Liver (tissue), 9 donors: Measurements from ENCODE around the gene LDLRAD4. TPM values are rescaled to one million over a fixed set of nuclear protein-coding genes. Genes with fewer than 3 reads are reported as not detected.

Experiments
- DNase-seq: peaks from one replicate; pipeline ENCODE4 v3.0.0-alpha.2; 2017; ENCODE audit warnings: low spot score
- H3K27ac ChIP-seq, 2 donors: one replicate each; pipeline ENCODE4 v1.7.0; 2013; ENCODE audit warnings: inconsistent platforms in 2 of 2, low read length in 2 of 2, control low read depth in 1 of 2, low read depth in 1 of 2, mild to moderate bottlenecking in 1 of 2
- H3K27me3 ChIP-seq, 4 donors: one replicate each; pipeline versions ENCODE4 v1.6.1 to v1.7.0; 2013; ENCODE audit warnings: low read length in 3 of 4, inconsistent platforms in 1 of 4, mild to moderate bottlenecking in 1 of 4, moderate library complexity in 1 of 4; ENCODE audit not compliant: control insufficient read depth in 4 of 4, insufficient read depth in 4 of 4
- H3K36me3 ChIP-seq, 4 donors: one replicate each; pipeline versions ENCODE4 v1.6.1 to v1.7.0; 2013; ENCODE audit warnings: low read length in 3 of 4, mild to moderate bottlenecking in 3 of 4, low read depth in 1 of 4, moderate library complexity in 1 of 4; ENCODE audit not compliant: control insufficient read depth in 4 of 4, insufficient read depth in 3 of 4
- H3K4me1 ChIP-seq, 4 donors: one replicate each; pipeline versions ENCODE4 v1.6.1 to v1.7.0; 2013; ENCODE audit warnings: low read length in 3 of 4, mild to moderate bottlenecking in 3 of 4, moderate library complexity in 1 of 4; ENCODE audit not compliant: control insufficient read depth in 4 of 4, insufficient read depth in 4 of 4
- H3K4me3 ChIP-seq, 3 donors: one replicate each; pipeline versions ENCODE4 v1.6.1 to v1.7.0; 2013; ENCODE audit warnings: low read length in 3 of 3, control low read depth in 1 of 3, low read depth in 1 of 3, mild to moderate bottlenecking in 1 of 3
- H3K9ac ChIP-seq, 2 donors: one replicate each; pipeline ENCODE4 v1.7.0; 2013; ENCODE audit warnings: low read length in 2 of 2, mild to moderate bottlenecking in 2 of 2, moderate library complexity in 2 of 2, control low read depth in 1 of 2, low read depth in 1 of 2
- H3K9me3 ChIP-seq, 4 donors: one replicate each; pipeline versions ENCODE4 v1.6.1 to v1.7.0; 2013; ENCODE audit warnings: low read length in 3 of 4; ENCODE audit not compliant: control insufficient read depth in 4 of 4
- ATF3 ChIP-seq: IDR thresholded peaks from 2 replicates; pipeline ENCODE4 v1.6.1; 2016; ENCODE audit warnings: antibody characterized with exemption
- FOXA1 ChIP-seq: IDR thresholded peaks from 2 replicates; pipeline ENCODE4 v1.6.1; 2016; ENCODE audit warnings: antibody characterized with exemption
- GABPA ChIP-seq, 2 donors: IDR thresholded peaks in 1 of 2; conservative IDR thresholded peaks in 1 of 2; 2 replicates each; pipeline ENCODE4 v1.6.1; 2016; ENCODE audit warnings: antibody characterized with exemption in 2 of 2, mild to moderate bottlenecking in 1 of 2, moderate library complexity in 1 of 2
- HNF4A ChIP-seq, 2 donors: conservative IDR thresholded peaks; 2 replicates each; pipeline ENCODE4 v1.6.1; 2016; ENCODE audit warnings: antibody characterized with exemption in 2 of 2, mild to moderate bottlenecking in 2 of 2
- HNF4G ChIP-seq: IDR thresholded peaks from 2 replicates; pipeline ENCODE4 v1.6.1; 2016; ENCODE audit warnings: antibody characterized with exemption
- JUND ChIP-seq, 2 donors: IDR thresholded peaks; 2 replicates each; pipeline ENCODE4 v1.6.1; 2016; ENCODE audit warnings: antibody characterized with exemption in 2 of 2
- MAX ChIP-seq: IDR thresholded peaks from 2 replicates; pipeline ENCODE4 v1.6.1; 2016; ENCODE audit warnings: antibody characterized with exemption
- NR2F2 ChIP-seq: IDR thresholded peaks from 2 replicates; pipeline ENCODE4 v1.6.1; 2016; ENCODE audit warnings: antibody characterized with exemption
- RAD21 ChIP-seq, 2 donors: IDR thresholded peaks; 2 replicates each; pipeline ENCODE4 v1.6.1; 2016; ENCODE audit warnings: antibody characterized with exemption in 2 of 2, mild to moderate bottlenecking in 2 of 2
- RXRA ChIP-seq, 2 donors: IDR thresholded peaks; 2 replicates each; pipeline ENCODE4 v1.6.1; 2017 to 2018; ENCODE audit warnings: antibody characterized with exemption in 2 of 2, mild to moderate bottlenecking in 1 of 2
- TAF1 ChIP-seq: conservative IDR thresholded peaks from 2 replicates; pipeline ENCODE4 v1.6.1; 2016; ENCODE audit warnings: antibody characterized with exemption, mild to moderate bottlenecking
- YY1 ChIP-seq: IDR thresholded peaks from 2 replicates; pipeline ENCODE4 v1.6.1; 2016; ENCODE audit warnings: antibody characterized with exemption, mild to moderate bottlenecking
- ZBTB33 ChIP-seq: IDR thresholded peaks from 2 replicates; pipeline ENCODE4 v1.6.1; 2016; ENCODE audit warnings: antibody characterized with exemption
- WGBS: extraction: QIAGEN DNeasy Blood & Tissue Kit; methylation state at CpG from one replicate; pipeline ENCODE4 v1.1.7; 2013; 5-methylcytosine and 5-hydroxymethylcytosine counted together
- polyA plus RNA-seq, 2 donors: library from polyadenylated mRNA; stranded (reverse) in 1 of 2; unstranded in 1 of 2; fragments of 200-250 nt in 1 of 2; fragments of >200 nt in 1 of 2; fragmentation: Nextera tagmentation in 1 of 2; extraction: Ambion mirVana in 1 of 2; gene quantifications; one replicate each; pipeline versions ENCODE4 v1.2.1 to v1.2.3, GENCODE V29; 2013 to 2015
- total RNA-seq, 2 donors: library from RNA; depleted of rRNA; stranded (reverse); fragments of >200 nt; gene quantifications; one replicate each; pipeline ENCODE4 v1.2.3, GENCODE V29; 2014
- TF ChIP-seq, protein P1 (sequence below): fragments of 150-350 bp; IDR thresholded peaks from 2 replicates; pipeline ENCODE4 v1.5.1; 2017; ENCODE audit warnings: improper control_type of control experiment, low read depth, low read length; ENCODE audit not compliant: missing input control
- donor health status: healthy.
- donor health status: healthy.
- donor health status: healthy.
- donor health status: healthy.
- donor health status: healthy.

Gene LDLRAD4
- total and polyA plus RNA-seq, 4 donors = 4.8 to 41.7 (median 12.7) TPM

DNA sequence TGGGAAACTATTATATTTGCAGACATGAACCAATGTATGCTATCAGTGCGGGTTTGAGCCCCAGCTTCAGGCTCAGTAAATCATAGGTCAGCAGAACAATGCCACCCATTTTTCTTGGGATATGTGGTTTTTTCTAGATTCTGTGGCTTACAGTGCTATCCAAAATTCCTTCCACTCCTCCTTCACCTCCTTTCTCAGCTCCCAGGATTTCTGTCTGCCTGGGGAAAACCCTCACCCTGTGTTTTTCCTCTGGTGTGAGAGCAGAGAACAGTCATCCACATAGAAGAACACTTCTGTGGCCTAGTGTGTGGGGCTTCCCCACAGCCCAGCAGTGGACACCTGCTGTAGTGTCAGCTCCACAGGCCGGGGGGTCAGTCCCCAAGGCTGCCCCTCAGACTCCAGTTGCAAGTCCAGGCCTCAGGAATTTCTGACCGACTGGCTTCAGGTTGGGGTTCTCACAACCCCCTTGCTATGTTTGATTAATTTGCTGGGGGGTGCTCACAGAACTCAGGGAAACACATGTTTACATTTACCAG is 238.2 kb downstream of the LDLRAD4 start (continued):
- TF ChIP-seq, protein P1, sequence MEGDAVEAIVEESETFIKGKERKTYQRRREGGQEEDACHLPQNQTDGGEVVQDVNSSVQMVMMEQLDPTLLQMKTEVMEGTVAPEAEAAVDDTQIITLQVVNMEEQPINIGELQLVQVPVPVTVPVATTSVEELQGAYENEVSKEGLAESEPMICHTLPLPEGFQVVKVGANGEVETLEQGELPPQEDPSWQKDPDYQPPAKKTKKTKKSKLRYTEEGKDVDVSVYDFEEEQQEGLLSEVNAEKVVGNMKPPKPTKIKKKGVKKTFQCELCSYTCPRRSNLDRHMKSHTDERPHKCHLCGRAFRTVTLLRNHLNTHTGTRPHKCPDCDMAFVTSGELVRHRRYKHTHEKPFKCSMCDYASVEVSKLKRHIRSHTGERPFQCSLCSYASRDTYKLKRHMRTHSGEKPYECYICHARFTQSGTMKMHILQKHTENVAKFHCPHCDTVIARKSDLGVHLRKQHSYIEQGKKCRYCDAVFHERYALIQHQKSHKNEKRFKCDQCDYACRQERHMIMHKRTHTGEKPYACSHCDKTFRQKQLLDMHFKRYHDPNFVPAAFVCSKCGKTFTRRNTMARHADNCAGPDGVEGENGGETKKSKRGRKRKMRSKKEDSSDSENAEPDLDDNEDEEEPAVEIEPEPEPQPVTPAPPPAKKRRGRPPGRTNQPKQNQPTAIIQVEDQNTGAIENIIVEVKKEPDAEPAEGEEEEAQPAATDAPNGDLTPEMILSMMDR = no peak
- TF ChIP-seq TAF1 = no peak
- no peak for TF ChIP-seq RXRA (IDR thresholded peaks at IDR 0.05)
- TF ChIP-seq ATF3 = no peak
- TF ChIP-seq GABPA (IDR thresholded peaks at IDR 0.05 in 1 of 2, conservative IDR thresholded peaks at IDR 0.05 in 1 of 2) = no peak
- no peak for TF ChIP-seq FOXA1
- TF ChIP-seq YY1 = no peak
- TF ChIP-seq JUND (IDR thresholded peaks at IDR 0.05) = no peak
- no peak for TF ChIP-seq HNF4G

GRCh38 chr18:13457327-13457726 is 238.8 kb downstream of the LDLRAD4 start:
- no peak for DNase-seq

More at GRCh38 chr18:13457327-13457726, 238.8 kb downstream of the LDLRAD4 start:
- H3K9me3 ChIP-seq = no peaks in the 10 kb centered on the region
- no peaks in the 10 kb centered on the region for H3K27me3 ChIP-seq
- no peak overlapping the region for H3K27ac ChIP-seq
- no peaks in the 10 kb centered on the region for H3K36me3 ChIP-seq
- no peak for TF ChIP-seq HNF4G
- TF ChIP-seq RXRA (IDR thresholded peaks at IDR 0.05) = no peak
- no peak for TF ChIP-seq ATF3
- no peak for TF ChIP-seq ZBTB33
- no peak for TF ChIP-seq FOXA1
- TF ChIP-seq RAD21 (IDR thresholded peaks at IDR 0.05) = no peak
- TF ChIP-seq YY1 = no peak
- TF ChIP-seq HNF4A (conservative IDR thresholded peaks at IDR 0.05) = no peak
- no peak for TF ChIP-seq MAX
- TF ChIP-seq NR2F2 = no peak
- 88% methylated on average over 10 of the region's 10 CpGs for WGBS
- H3K4me1 ChIP-seq = peaks cover 8 to 21% (median 15%) of the 10 kb centered on the region in 4 donors
- H3K4me3 ChIP-seq = no peak overlapping the region
- H3K9ac ChIP-seq = no peak overlapping the region
